Neural crest cell (in vitro differentiated cells): ENCODE results near the gene ADAMTSL5. TPM values are rescaled to one million over a fixed set of nuclear protein-coding genes. Genes with fewer than 3 reads are reported as not detected.
A peak's percentile ranks its signal among the peaks of the same experiment; 100 is the strongest.

Experiments
- DNase-seq: peaks from one replicate; pipeline ENCODE4 v3.0.0; 2021; ENCODE audit warnings: low read depth, mixed read lengths, low spot score
- H3K27ac Mint-ChIP-seq: one replicate; pipeline ENCODE4 v1.8.0; 2021; ENCODE audit warnings: mild to moderate bottlenecking, mixed read lengths; ENCODE audit not compliant: unreplicated experiment
- H3K27me3 Mint-ChIP-seq: 2 replicates; pipeline ENCODE4 v1.8.0; 2021; ENCODE audit warnings: low read depth, mild to moderate bottlenecking, mixed read lengths
- H3K36me3 Mint-ChIP-seq: 2 replicates; pipeline ENCODE4 v1.8.0; 2021; ENCODE audit warnings: low read depth, mild to moderate bottlenecking, mixed read lengths
- H3K4me1 Mint-ChIP-seq: 2 replicates; pipeline ENCODE4 v1.8.0; 2021; ENCODE audit warnings: mixed read lengths
- H3K4me3 Mint-ChIP-seq: one replicate; pipeline ENCODE4 v1.8.0; 2021; ENCODE audit warnings: mild to moderate bottlenecking, mixed read lengths
- H3K9me3 Mint-ChIP-seq: 2 replicates; pipeline ENCODE4 v1.8.0; 2021; ENCODE audit warnings: mixed read lengths
- CTCF ChIP-seq: fragments of 200-600 bp; sonication (generic); conservative IDR thresholded peaks from 2 replicates; pipeline ENCODE4 v1.5.0; 2021; ENCODE audit warnings: antibody characterized with exemption, mild to moderate bottlenecking
- total RNA-seq: library from RNA; stranded (reverse); gene quantifications from 2 replicates; pipeline ENCODE4 v1.2.1, GENCODE V29; 2021

ADAMTSL5 gene
- total RNA-seq, 1 donor from 2014 or later = not detected

GRCh38 chr19:1475751-1476437 is 36.9 kb downstream of the ADAMTSL5 start:
- H3K27me3 Mint-ChIP-seq = peaks cover 28% of the 10 kb centered on the region
- TF ChIP-seq CTCF = no peak
- no peaks in the 10 kb centered on the region for H3K36me3 Mint-ChIP-seq
- H3K9me3 Mint-ChIP-seq = no peaks in the 10 kb centered on the region
- no peak overlapping the region for H3K27ac Mint-ChIP-seq
- peaks cover 15% of the 10 kb centered on the region for H3K4me1 Mint-ChIP-seq
- H3K4me3 Mint-ChIP-seq = peak overlapping the region; percentile 47
- DNase-seq = no peak

GRCh38 chr19:1474765-1475351 is 38.0 kb downstream of the ADAMTSL5 start:
- Mint-ChIP-seq H3K27ac (no peak overlapping the region), H3K4me1 (peaks cover 15% of the 10 kb centered on the region), H3K9me3 (no peaks in the 10 kb centered on the region), H3K27me3 (peaks cover 39% of the 10 kb centered on the region), H3K4me3 (peak overlapping the region; percentile 64), H3K36me3 (no peaks in the 10 kb centered on the region)
- DNase-seq = no peak
- TF ChIP-seq CTCF = no peak

- no peak overlapping the region for H3K27ac Mint-ChIP-seq
These were observed 38.6 kb downstream of the ADAMTSL5 start for GRCh38 chr19:1474011-1474764.

GRCh38 chr19:1473085-1473851 is 39.6 kb downstream of the ADAMTSL5 start:
- H3K9me3 Mint-ChIP-seq = no peaks in the 10 kb centered on the region
- H3K4me1 Mint-ChIP-seq = peaks cover 9% of the 10 kb centered on the region
- peak overlapping the region; percentile 79 for H3K4me3 Mint-ChIP-seq
- H3K27ac Mint-ChIP-seq = no peak overlapping the region
- no peak for DNase-seq
- no peak for TF ChIP-seq CTCF
- peaks cover 44% of the 10 kb centered on the region for H3K27me3 Mint-ChIP-seq
- H3K36me3 Mint-ChIP-seq = no peaks in the 10 kb centered on the region

More at GRCh38 chr19:1474011-1474764, 38.6 kb downstream of the ADAMTSL5 start:
- Mint-ChIP-seq H3K4me3 (peak overlapping the region; percentile 64), H3K9me3 (no peaks in the 10 kb centered on the region), H3K4me1 (peaks cover 13% of the 10 kb centered on the region), H3K27me3 (peaks cover 39% of the 10 kb centered on the region), H3K36me3 (no peaks in the 10 kb centered on the region)
- no peak for TF ChIP-seq CTCF
- DNase-seq = no peak
